HuH-7 (cell line): ENCODE data around the gene HAND2.

ENCODE experiments used
- DNase-seq: peaks from one replicate; pipeline ENCODE4 v3.0.0; 2011; ENCODE audit warnings: low spot score

HAND2 gene

GRCh38 chr4:173501592-173502150 is 28.4 kb downstream of the HAND2 start:
- peak; percentile 1 for DNase-seq

GRCh38 chr4:173500841-173501591 is 29.0 kb downstream of the HAND2 start:
- peak; percentile 1 for DNase-seq

DNA sequence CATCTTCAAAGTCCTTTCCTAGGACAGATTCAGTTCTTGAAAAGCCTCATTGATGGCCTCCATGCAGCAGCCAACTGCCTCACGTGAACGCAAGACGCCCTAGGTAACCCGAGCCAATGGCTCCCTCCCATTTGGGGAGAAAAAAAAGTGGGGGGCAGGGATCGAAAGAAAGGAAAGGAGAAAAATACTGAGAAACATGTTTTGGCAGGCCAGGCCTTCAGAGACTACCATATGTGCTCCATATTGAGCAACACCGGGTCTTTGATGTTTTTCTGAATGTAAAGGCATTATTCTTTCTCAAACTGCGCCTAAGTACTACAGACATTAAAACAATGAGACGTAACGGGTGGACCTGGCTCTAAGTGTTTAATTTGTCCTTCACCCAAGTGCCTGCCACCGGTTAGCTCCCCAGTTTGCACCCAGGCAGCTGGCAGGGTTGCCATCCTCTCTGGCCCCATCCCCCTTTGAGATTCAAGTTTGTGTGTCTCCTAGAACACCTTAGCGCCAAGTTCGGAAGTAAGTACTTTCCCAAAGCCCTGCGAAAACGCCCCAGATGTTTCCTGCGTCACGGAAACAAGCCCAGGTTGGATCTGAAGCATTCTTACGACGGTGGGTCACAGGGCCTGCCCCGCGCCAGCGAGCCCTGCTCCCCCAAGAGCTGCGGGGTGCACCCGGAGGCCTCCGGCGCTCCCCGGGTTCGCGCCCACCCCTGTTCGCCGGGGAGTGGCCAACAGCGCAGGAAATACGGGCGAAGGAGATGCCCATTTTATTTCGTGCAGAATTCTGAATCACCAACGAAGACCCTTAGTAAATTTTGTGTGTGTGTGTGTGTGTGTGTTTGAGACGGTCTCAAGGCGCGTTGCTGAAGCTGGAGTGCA is 30.1 kb downstream of the HAND2 start:
- no peak for DNase-seq

DNA sequence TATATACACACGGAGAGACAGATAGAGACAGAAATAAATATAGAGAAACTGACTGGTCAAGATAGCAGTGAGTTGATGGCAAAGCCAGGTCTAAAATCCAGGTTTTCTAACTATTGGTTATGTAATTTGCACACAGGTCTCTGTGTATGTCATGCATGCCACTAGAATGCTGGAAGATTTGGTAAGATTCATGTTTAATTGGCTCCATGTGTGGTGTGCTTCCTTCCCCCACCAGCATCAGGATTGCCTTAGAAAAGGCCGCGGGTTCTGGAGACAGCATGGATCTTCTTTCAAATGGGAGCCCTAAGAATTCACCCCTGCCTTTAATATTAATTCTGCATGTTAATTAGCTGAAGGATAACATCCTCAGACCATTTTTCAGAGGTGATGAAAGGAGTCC is 31.3 kb downstream of the HAND2 start:
- DNase-seq: no peak

- no peak for DNase-seq
Measured at GRCh38 chr4:173498023-173498422, 32.0 kb downstream of the HAND2 start.

DNA sequence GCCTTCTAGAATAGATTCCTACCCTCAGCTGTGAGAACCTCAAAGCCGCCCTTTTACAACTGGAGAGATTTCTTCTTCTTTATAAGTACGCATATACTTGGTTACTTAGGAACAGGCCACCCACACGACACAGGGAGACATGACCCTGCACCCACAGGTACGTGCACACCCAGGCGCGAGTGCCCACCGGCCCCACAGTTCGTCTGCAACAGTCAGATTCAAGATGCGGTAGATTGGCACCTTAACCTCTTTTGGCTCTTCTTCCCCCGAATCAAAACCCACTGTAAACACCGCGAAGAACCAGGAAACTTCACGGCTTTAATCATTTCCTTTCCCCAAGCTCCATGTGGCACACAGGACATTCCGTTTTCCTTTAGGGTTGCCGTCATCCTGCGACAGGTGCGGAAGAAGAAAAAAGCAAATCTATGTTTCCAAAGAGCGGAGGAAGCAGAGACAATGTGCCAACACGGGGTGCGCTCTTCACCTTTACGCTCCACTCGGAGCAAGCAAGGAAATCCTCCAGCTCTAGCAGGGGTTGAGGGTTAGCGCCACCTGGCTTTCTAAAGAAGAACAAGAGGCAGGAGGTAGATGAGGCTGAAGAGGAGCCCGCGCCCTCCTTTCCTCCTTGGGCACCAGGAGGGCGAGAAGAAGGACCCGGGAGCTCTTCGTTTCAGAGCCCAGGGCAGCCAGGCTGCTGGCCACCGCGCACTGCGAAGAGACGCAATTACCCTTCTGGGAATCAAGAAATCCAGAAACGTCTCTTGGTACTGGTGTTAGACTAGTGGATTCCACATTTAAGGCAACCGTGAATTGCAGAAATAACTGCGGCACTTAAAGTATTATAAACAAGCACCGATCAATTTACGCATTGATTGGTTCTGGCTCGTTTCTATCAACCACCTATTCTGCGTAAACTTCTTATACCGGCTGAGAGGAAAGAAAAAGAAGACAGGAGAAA is 35.7 kb downstream of the HAND2 start:
- DNase-seq: peak; percentile 96

- no peak for DNase-seq
Measured at GRCh38 chr4:173493041-173493440, 37.0 kb downstream of the HAND2 start.

DNA sequence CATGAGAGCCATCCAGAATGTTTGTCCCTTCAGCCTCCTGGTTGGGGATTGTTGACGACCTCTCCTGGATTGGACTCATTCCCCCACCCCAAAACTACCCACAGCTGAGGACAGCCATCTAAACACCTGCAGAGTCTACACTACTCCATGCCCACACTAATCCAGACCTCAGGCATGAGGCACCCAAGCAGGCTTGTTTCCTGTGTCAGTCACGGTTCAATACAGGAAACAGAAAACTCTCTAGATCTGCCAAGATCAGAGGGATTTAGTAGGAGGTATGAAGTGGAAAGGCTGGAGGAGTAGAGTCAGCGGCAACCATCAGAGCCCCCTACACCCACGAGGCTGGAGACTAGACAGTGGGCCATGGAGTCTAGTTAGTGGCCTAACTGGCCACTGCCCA is 37.7 kb downstream of the HAND2 start:
- no peak for DNase-seq

DNA sequence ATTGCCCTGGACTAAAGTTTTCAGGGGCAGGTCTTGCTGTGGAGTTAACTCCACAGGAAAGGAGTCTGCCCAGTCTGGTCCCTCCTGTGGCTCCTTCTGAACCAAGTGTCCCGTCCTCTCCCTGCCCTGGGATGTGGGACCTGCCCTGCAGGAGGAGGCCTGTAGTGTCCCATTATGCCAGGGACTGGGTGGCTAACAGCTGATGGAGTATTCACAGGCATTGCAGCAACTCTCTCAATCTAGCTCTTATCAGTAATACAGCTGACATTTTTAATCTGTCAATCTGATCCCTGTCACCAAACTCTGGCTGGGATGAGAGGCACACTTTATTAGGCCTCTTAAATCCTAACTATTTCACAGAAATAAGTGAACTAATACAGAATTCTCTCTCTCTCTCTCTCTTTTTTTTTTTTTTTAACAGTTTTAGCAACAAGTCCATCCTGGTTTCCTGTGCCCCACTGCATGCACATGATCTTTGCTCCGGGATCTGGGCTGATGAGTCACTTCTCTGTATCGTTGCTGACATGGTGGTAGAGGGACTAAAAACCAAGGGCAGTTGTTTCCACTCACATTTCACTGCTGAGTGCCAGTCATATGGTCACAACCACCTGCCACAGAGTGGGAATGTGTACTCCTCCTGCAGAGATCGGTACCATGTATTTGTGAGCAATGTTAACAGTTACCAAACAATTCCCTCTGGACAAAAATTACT is 39.1 kb downstream of the HAND2 start:
- no peak for DNase-seq

DNA sequence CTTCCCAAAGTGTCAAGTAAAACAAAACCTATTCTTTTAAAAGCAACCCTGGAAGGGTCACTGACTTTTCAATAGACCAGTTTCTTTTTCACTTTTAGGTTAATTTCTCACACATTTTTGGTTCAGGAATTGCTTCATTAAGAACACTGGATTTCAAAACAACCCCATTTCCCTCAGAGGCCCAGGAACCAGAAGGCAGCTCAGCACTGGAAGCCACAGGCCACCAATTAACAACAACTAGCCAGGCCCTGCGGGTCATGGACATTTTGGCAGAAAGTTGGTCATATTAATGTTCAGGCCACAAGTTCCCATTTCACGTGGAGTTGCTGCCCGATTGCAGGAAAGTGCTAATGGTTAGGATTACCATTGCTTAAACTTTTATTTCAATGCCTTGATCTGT is 39.8 kb downstream of the HAND2 start:
- no peak for DNase-seq

- DNase-seq: no peak
Measured at GRCh38 chr4:173489514-173489913, 40.5 kb downstream of the HAND2 start.

DNA sequence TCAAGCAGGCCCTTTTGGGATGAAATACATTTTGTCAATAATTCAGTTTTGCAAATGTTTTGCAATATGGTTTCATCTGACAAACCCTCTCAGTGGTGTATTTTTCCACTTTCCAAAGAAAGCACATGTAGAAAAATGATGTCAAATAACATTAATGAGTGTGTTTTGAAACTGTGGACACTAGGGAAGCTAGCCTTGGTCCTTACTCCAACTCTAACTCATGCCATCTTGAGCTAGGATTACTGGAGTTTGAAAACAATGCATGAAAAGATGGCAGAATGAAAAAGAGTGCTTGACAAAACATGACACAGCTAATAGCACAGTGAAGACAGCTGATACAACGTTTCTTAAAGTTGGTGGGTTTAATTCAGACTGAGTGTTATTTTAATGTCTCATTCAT is 41.4 kb downstream of the HAND2 start:
- DNase-seq: no peak

GRCh38 chr4:173488074-173488473 is 42.0 kb downstream of the HAND2 start:
- no peak for DNase-seq

DNA sequence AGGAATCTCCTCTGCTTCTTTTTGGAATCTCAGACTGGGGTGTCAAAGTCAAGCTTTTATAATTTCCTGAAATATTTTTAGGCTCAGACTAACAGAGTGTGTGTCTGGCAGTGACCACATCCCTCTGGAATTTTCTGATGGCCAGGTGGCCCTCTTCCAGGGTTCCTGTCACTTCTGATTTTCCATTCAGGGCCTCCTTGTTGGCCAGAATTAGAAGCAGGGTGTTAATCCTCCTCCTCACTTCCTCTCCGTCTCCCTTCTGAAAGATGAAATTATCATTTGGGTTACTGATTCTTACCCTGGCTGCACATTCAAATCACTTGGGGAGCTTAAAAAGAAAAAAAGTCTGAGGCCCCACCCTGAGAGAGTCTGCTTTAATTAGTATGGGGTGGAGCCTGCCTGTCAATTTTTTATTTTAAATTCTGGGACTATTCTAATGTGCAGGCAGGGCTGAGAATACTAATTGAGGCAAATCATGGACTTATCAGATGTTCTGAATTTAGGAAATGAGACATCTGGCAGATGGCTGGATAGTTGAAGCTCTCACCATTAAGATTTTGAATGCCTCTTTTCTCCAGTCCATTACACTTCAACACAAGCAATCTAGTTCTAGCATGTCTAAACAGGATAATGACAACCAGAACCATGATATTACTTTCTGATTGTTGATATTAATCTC is 43.2 kb downstream of the HAND2 start:
- no peak for DNase-seq

GRCh38 chr4:173485164-173485563 is 44.9 kb downstream of the HAND2 start:
- no peak for DNase-seq

DNA sequence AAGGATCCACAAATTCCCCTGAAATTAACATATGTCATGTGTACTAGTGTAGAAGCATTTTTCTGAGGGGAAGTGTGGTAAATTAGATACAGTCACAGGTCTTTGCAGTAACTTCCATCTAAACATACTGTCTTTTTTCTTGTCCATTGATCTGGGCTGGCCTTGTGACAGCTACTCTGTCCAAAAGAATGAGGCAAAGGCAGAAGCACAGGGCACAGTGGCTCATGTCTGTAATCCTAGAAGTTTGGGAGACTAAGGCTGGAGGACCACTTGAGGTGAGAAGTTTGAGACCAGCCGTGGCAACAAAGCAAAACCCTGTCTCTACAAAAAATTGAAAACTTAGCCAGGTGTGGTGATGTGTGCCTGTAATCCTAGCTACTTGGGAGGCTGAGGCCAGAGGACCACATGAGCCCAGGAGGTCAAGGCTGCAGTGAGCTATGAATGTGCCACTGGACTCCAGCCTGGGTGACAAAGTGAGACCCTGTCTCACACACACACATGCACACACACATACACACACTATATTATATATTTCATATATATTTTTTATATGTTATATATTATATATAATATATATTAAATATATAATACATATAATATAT is 47.6 kb downstream of the HAND2 start:
- DNase-seq: no peak

- no peak for DNase-seq
Measured at GRCh38 chr4:173478913-173479283, 51.1 kb downstream of the HAND2 start.

GRCh38 chr4:173478201-173478912 is 51.7 kb downstream of the HAND2 start:
- DNase-seq: no peak

DNA sequence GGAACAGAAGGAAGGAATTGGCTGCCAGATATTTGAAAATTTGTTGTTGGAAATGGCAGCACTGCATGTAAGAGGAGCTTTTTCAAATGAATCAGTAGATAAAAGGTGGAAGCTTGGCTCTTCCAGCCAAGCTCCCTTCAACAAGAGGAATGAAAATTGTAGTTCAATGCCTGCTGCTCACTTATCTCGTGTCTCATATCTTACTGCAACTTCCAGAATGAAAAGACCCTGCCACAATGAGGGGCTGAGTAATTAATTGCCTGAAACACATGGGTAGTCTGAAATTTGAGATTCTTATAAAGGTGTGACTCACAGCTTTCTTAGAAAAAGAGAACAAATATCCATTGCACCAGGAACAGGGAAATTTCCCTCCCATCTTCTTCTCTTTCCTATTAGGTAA is 53.0 kb downstream of the HAND2 start:
- no peak for DNase-seq
